ENCODE results near the gene EVI5. TPM values are rescaled to one million over a fixed set of nuclear protein-coding genes. Genes with fewer than 3 reads are reported as not detected.
"Not testable (repeated sequence)": the region's sequence is repeated elsewhere in the genome, so short reads cannot be mapped to it uniquely, and the experiment has no call there.

EVI5 gene
- total RNA-seq, 1 donor from 2014 or later = 18.9 TPM

DNA sequence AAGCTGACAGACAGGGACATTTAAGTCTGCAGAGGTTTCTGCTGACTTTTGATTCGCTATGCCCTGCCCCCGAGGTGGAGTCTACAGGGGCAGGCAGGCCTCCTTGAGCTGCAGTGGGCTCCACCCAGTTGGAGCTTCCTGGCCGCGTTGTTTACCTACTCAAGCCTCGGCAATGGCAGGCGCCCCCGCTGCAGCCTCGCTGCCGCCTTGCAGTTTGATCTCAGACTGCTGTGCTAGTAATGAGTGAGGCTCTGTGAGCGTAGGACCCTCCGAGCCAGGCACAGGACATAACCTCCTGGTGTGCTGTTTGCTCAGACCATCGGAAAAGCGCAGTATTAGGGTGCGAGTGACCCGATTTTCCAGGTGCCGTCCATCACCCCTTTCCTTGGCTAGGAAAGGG is 149.7 kb downstream of the EVI5 start:
- ATAC-seq (ENCODE audit: poor library complexity); intact Hi-C loops (cut with DNase I); DNase-seq: not testable (repeated sequence)

DNA sequence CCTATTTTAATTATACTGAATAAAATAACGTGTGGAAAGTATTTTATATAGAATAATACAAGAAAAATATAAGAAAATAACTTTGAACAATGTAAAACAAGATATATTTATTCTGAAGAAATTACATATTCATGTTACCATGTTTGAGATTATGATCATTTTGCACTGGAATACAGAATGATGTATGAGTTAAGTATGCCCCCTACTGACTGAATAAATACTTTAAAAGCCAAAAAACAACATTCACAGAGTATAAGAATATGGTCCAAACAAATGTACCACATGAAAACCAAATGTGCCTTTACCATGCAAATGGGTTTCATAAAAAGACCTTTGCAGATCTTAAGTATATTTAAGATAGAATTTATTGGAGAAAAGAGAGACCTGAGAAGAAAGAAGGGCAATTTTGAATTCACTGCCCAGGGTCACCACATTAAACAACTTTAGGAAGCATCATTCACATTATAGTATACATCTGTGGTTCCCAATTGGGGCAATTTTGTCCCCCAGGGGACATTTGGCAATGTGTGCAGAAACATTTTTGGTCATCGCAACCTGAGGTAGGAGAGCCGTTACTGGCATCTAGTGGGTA is 161.6 kb downstream of the EVI5 start:
- ATAC-seq (ENCODE audit: poor library complexity) (no peak), DNase-seq (no peak)
- intact Hi-C loops (cut with DNase I) = no loop called here

GRCh38 chr1:92619466-92620189 is 165.3 kb downstream of the EVI5 start:
- intact Hi-C loops (cut with DNase I) = no loop called here
- ATAC-seq (ENCODE audit: poor library complexity) (no peak), DNase-seq (no peak)

DNA sequence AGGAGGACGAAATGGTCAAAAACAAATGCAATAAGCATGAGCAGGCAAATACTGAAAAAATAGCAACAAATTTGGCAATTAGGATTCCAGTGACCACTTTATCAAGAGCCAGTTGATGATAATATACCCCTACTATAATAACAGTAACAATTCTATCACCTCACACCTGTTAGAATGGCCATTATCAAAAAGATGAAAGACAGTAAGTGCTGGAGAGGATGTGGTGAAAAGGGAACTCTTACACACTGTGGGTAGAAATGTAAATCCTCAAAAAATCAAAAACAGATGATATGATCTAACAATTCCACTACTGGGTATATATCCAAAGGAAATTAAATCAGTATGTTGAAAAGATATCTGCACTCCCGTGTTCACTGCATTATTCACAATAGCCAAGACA is 183.9 kb downstream of the EVI5 start:
- DNase-seq = no peak
- ATAC-seq (ENCODE audit: poor library complexity) = no peak
- intact Hi-C loops (cut with DNase I) = no loop called here

- intact Hi-C loops (cut with DNase I) = no loop called here
- ATAC-seq (ENCODE audit: poor library complexity) = no peak
- DNase-seq = no peak
Measured at GRCh38 chr1:92599184-92599583, 185.7 kb downstream of the EVI5 start.

DNA sequence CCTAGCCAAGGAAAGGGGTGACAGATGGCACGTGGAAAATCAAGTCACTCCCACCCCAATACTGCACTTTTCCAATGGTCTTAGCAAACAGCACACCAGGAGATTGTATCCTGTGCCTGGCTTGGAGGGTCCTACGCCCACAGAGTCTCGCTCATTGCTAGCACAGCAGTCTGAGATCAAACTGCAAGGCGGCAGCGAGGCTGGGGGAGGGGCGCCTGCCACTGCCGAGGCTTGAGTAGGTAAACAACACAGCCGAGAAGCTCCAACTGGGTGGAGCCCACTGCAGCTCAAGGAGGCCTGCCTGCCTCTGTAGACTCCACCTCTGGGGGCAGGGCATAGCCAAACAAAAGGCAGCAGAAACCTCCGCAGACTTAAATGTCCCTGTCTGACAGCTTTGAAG is 195.5 kb downstream of the EVI5 start:
- intact Hi-C loops (cut with DNase I); ATAC-seq (ENCODE audit: poor library complexity); DNase-seq: not testable (repeated sequence)

GRCh38 chr1:92587445-92587844 is 197.5 kb downstream of the EVI5 start:
- ATAC-seq (ENCODE audit: poor library complexity) (no peak), DNase-seq (no peak)
- intact Hi-C loops (cut with DNase I) = no loop called here

DNA sequence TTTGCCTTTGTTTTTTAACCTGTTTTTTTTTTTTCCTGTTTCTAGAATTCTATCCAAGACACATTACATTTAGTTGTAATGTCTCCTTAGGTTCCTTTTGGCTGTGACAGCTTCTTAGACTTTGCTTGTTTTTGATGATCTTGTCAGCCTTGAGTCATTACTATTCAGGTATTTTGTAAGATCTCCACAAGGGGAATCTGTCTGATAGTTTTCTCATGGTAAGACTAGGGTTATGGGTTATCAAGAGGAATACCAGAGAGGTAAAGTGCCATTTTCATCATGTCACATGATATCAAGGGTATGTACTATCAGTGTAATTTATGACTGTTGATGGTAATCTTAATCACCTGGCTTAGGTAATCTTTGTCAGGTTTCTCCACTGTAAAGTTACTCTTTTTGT is 199.1 kb downstream of the EVI5 start:
- DNase-seq = no peak
- intact Hi-C loops (cut with DNase I) = no loop called here
- ATAC-seq (ENCODE audit: poor library complexity) = no peak

DNA sequence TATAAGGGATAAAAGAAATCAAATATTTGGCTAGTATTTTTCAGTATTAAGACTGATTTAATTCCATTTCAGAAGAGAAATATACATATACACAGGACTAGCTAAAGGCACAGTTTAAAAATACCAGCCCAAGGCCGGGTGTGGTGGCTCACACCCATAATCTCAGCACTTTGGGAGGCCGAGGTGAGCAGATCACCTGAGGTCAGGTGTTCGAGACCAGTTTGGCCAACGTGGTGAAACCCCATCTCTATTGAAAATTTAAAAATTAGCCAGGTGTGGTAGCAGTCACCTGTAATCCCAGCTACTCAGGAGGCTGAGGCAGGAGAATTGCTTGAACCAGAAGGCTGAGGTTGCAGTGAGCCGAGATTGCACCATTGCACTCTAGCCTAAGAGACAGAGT is 200.1 kb downstream of the EVI5 start:
- ATAC-seq (ENCODE audit: poor library complexity); DNase-seq; intact Hi-C loops (cut with DNase I): not testable (repeated sequence)

GRCh38 chr1:92583821-92584760 is 200.8 kb downstream of the EVI5 start:
- DNase-seq (no peak), ATAC-seq (ENCODE audit: poor library complexity) (no peak)
- intact Hi-C loops (cut with DNase I) = no loop called here

GRCh38 chr1:92577261-92577895 is 207.5 kb downstream of the EVI5 start:
- intact Hi-C loops (cut with DNase I) = no loop called here
- peak; percentile 47 for DNase-seq
- peak; percentile 58 for ATAC-seq (ENCODE audit: poor library complexity)

GRCh38 chr1:92575123-92575522 is 209.8 kb downstream of the EVI5 start:
- ATAC-seq (ENCODE audit: poor library complexity) (no peak), DNase-seq (no peak)
- intact Hi-C loops (cut with DNase I) = no loop called here

DNA sequence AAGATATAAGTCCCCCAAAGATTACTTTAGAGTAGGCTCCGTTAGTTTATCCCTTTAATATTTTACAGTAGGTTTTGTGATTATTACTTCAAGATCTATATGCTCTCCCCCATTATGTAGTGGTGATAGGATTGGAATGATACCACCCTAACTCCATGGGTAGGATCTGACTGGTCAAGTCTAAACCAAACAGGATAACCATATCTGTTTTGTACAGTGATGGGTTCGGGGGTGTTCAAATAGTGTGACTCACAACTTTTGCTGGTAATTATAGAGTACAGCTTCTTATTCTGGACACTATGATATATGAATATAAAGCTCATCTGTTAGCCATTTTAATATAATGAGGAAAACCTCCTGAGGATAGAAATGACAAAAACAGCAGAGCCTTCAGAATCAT is 212.4 kb downstream of the EVI5 start:
- intact Hi-C loops (cut with DNase I) = no loop called here
- ATAC-seq (ENCODE audit: poor library complexity) = no peak
- no peak for DNase-seq

DNA sequence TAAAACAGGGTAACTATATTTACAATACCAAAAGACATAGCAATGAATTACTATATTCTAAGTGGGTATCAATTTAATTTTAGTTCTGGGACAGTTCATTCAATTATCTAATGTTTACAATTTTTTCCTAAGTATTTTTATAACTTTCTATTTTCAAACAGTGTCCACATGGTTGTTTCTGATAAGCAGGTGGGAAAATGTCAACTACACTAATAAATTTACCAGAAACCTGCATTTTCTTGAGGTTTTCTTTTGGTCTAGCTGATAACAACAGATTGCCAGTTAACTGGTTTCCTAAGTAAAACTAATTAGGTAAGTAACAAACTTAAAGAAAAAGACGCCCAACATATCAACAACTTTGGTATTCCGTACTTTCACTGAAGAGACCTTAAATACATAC is 213.3 kb downstream of the EVI5 start:
- intact Hi-C loops (cut with DNase I) = no loop called here
- ATAC-seq (ENCODE audit: poor library complexity) (no peak), DNase-seq (no peak)

DNA sequence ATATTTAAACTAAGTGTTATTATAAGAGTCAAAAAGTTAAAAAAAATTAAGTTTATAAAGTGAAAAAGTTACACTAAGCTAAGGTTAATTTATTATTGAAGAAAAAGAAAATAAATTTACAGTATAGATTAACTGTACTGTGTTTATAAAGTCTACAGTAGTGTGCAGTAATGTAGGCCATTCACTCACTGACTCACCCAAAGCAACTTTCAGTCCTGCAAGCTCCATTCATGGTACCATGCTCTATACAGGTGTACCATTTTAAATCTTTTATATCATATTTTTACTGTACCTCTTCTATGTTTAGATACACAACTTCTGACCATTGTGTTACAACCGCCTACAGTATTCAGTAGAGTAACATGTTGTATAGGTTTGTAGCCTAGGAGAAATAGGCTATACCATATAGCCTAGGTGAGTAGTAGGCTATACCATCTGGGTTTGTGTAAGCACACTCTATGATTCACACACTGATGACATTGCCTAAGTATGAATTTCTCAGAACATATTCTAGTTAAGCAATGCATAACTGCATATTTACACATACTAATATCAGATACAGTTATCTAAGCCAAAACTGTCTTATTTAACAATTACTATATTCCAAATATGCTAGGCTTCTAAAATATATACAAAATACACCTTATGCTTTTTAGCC is 217.6 kb downstream of the EVI5 start:
- intact Hi-C loops (cut with DNase I) = no loop called here
- DNase-seq (no peak), ATAC-seq (ENCODE audit: poor library complexity) (no peak)

DNA sequence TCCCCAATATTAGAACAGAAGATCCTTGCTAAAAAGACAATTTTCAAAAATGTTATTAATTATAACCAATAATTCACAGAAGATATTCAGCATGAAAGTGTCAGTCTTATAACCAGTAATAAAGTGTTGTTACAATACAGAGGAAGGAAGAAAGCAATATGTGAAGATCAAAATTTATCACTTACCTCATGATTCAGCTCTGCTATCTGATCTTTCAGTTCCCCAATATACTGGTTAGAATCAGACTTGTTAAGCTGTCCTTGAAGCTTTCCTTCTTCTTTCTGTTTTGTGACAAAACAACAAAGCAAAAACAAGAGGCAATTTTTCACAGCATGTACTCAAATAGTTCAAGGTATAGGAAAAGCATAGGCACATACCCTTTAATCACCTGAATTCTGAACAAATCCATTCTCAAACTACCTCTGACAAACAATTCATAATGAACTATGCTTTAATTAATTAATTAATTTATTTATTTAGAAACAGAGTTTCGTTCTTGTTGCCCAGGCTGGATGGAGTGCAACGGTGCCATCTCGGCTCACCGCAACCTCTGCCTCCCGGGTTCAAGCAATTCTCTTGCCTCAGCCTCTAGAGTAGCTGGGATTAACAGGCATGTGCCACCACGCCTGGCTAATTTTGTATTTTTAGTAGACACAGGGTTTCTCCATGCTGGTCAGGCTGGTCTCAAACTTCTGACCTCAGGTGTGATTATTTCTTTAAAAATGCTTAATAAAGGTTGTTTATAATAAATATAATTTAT is 221.3 kb downstream of the EVI5 start:
- DNase-seq (no peak), ATAC-seq (ENCODE audit: poor library complexity) (no peak)
- intact Hi-C loops (cut with DNase I) = no loop called here

GRCh38 chr1:92556350-92556749 is 228.6 kb downstream of the EVI5 start:
- no peak for DNase-seq
- intact Hi-C loops (cut with DNase I) = no loop called here
- no peak for ATAC-seq (ENCODE audit: poor library complexity)

- intact Hi-C loops (cut with DNase I) = no loop called here
- no peak for ATAC-seq (ENCODE audit: poor library complexity)
- no peak for DNase-seq
Measured at GRCh38 chr1:92554216-92554615, 230.7 kb downstream of the EVI5 start.

Data from Right ventricle myocardium superior (tissue), 1 donor.